OCI-LY1 (cell line): Measurements from ENCODE around the gene ATP8A2.

Experiments
- CTCF ChIP-seq: fragments of 200-600 bp; sonication (generic), shearing (Covaris generic); IDR thresholded peaks from 2 replicates; pipeline ENCODE4 v1.5.1; 2017; ENCODE audit warnings: mild to moderate bottlenecking, antibody characterized with exemption, low read length, moderate library complexity, mixed read lengths
- EZH2 ChIP-seq: fragments of 200-600 bp; sonication (generic), shearing (Covaris generic); IDR thresholded peaks from 2 replicates; pipeline ENCODE4 v1.8.0; 2017; ENCODE audit warnings: borderline replicate concordance, mixed run types, mild to moderate bottlenecking, antibody characterized with exemption, low read length, moderate library complexity, mixed read lengths

GRCh38 chr13:25463496-25463895 is 91.7 kb downstream of the ATP8A2 start:
- TF ChIP-seq CTCF (no peak), EZH2 (no peak)
